CD14-positive monocyte (primary cell): ENCODE data around the gene GRXCR2. TPM values are rescaled to one million over a fixed set of nuclear protein-coding genes. Genes with fewer than 3 reads are reported as not detected.

Experiments used
- DNase-seq, 3 donors: peaks; one replicate each; pipeline ENCODE4 v3.0.0-alpha.2; 2011 to 2022
- H2AFZ ChIP-seq: 2 replicates; pipeline ENCODE4 v1.6.0; 2012; ENCODE audit warnings: mild to moderate bottlenecking, low read depth, low read length, inconsistent platforms; ENCODE audit not compliant: insufficient read depth, poor library complexity, severe bottlenecking
- H3K27ac ChIP-seq, 2 donors: 1 replicate in 1 of 2; 2 replicates in 1 of 2; pipeline ENCODE4 v1.5.1; 2012 to 2013; ENCODE audit warnings: low read length in 2 of 2, control low read depth in 1 of 2, inconsistent platforms in 1 of 2, low read depth in 1 of 2, mild to moderate bottlenecking in 1 of 2
- H3K27me3 ChIP-seq, 2 donors: one replicate each; pipeline versions ENCODE4 v1.6.0 to v1.6.1; 2011 to 2013; ENCODE audit warnings: low read length in 2 of 2; ENCODE audit not compliant: control insufficient read depth in 2 of 2, insufficient read depth in 2 of 2
- H3K36me3 ChIP-seq, 2 donors: replicated peaks in 1 of 2; 1 replicate in 1 of 2; 2 replicates in 1 of 2; pipeline versions ENCODE4 v1.5.1 to v1.6.1; 2012 to 2013; ENCODE audit warnings: low read length in 2 of 2, control low read depth in 1 of 2, inconsistent platforms in 1 of 2, mild to moderate bottlenecking in 1 of 2; ENCODE audit not compliant: insufficient read depth in 2 of 2, control insufficient read depth in 1 of 2
- H3K4me1 ChIP-seq, 2 donors: 1 replicate in 1 of 2; 2 replicates in 1 of 2; pipeline versions ENCODE4 v1.5.1 to v1.6.1; 2012 to 2013; ENCODE audit warnings: low read length in 2 of 2, control low read depth in 1 of 2, inconsistent platforms in 1 of 2, mild to moderate bottlenecking in 1 of 2, moderate library complexity in 1 of 2; ENCODE audit not compliant: insufficient read depth in 2 of 2, control insufficient read depth in 1 of 2
- H3K4me2 ChIP-seq: replicated peaks from 2 replicates; pipeline ENCODE3; 2012; ENCODE audit warnings: low read length, moderate library complexity, mild to moderate bottlenecking; ENCODE audit not compliant: poor library complexity, severe bottlenecking; ENCODE audit errors: extremely low read depth
- H3K4me3 ChIP-seq, 3 experiments: fragments of 200-600 bp in 1 of 3; sonication (generic) in 1 of 3; replicated peaks in 1 of 3; 1 replicate in 2 of 3; 2 replicates in 1 of 3; pipeline ENCODE4 v1.5.1; 2011 to 2013; ENCODE audit warnings: low read length in 3 of 3, mild to moderate bottlenecking in 3 of 3, control low read depth in 2 of 3, low read depth in 2 of 3, inconsistent platforms in 1 of 3, moderate library complexity in 1 of 3
- H3K79me2 ChIP-seq: 2 replicates; pipeline ENCODE4 v1.6.0; 2012; ENCODE audit warnings: mild to moderate bottlenecking, control low read depth, inconsistent platforms, low read length, moderate library complexity; ENCODE audit not compliant: insufficient read depth
- H3K9ac ChIP-seq: 2 replicates; pipeline ENCODE4 v1.6.0; 2017; ENCODE audit warnings: low read length, mild to moderate bottlenecking; ENCODE audit not compliant: insufficient read depth, poor library complexity, severe bottlenecking
- H3K9me3 ChIP-seq, 2 donors: replicated peaks in 1 of 2; 1 replicate in 1 of 2; 2 replicates in 1 of 2; pipeline versions ENCODE4 v1.5.1 to v1.6.1; 2012 to 2013; ENCODE audit warnings: low read length in 2 of 2, control low read depth in 1 of 2; ENCODE audit not compliant: control insufficient read depth in 1 of 2, insufficient read depth in 1 of 2
- H4K20me1 ChIP-seq: 2 replicates; pipeline ENCODE4 v1.6.0; 2012; ENCODE audit warnings: mild to moderate bottlenecking, low read length, control low read depth, moderate library complexity; ENCODE audit not compliant: insufficient read depth
- H3K27ac Mint-ChIP-seq, 7 donors: one replicate each; pipeline ENCODE4 v1.8.0; 2020; ENCODE audit warnings: mild to moderate bottlenecking in 7 of 7, mixed read lengths in 7 of 7, moderate library complexity in 6 of 7, inconsistent platforms in 2 of 7
- H3K27me3 Mint-ChIP-seq, 3 donors: one replicate each; pipeline ENCODE4 v1.8.0; 2021 to 2022; ENCODE audit warnings: low read depth in 3 of 3, mild to moderate bottlenecking in 3 of 3, mixed read lengths in 3 of 3, moderate library complexity in 3 of 3, inconsistent platforms in 1 of 3
- H3K36me3 Mint-ChIP-seq, 2 donors: one replicate each; pipeline ENCODE4 v1.8.0; 2020; ENCODE audit warnings: mixed read lengths in 2 of 2, inconsistent platforms in 1 of 2, mild to moderate bottlenecking in 1 of 2
- H3K4me1 Mint-ChIP-seq: one replicate; pipeline ENCODE4 v1.8.0; 2020; ENCODE audit warnings: mild to moderate bottlenecking, mixed read lengths
- H3K4me3 Mint-ChIP-seq, 2 donors: one replicate each; pipeline ENCODE4 v1.8.0; 2020; ENCODE audit warnings: mild to moderate bottlenecking in 2 of 2, mixed read lengths in 2 of 2, moderate library complexity in 1 of 2
- H3K9me3 Mint-ChIP-seq, 7 donors: one replicate each; pipeline ENCODE4 v1.8.0; 2020 to 2022; ENCODE audit warnings: mixed read lengths in 7 of 7, mild to moderate bottlenecking in 6 of 7, moderate library complexity in 6 of 7, inconsistent platforms in 2 of 7
- CTCF ChIP-seq: fragments of 200-600 bp; IDR thresholded peaks from one replicate; pipeline ENCODE4 v1.8.0; 2022; ENCODE audit warnings: antibody characterized with exemption, mild to moderate bottlenecking
- WGBS: methylation state at CpG from one replicate; pipeline ENCODE4 v1.1.5; 2013; ENCODE audit warnings: missing lambda C conversion rate; ENCODE audit not compliant: insufficient coverage; 5-methylcytosine and 5-hydroxymethylcytosine counted together
- intact Hi-C, 2 donors: fragments of 100-400 bp; cut with micrococcal nuclease; formaldehyde crosslinking; loops; one replicate each; pipeline versions ENCODE4 v1.15.0 to v1.15.1; 2023
- polyA plus RNA-seq, 3 donors: library from polyadenylated mRNA; depleted of rRNA in 1 of 3; unstranded in 2 of 3; stranded (reverse) in 1 of 3; fragments of 300-500 nt in 2 of 3; fragments of >200 nt in 1 of 3; fragmentation: Illumina TruSeq in 2 of 3; gene quantifications; 1 replicate in 2 of 3; 2 replicates in 1 of 3; pipeline ENCODE4 v1.2.3, GENCODE V29; 2012 to 2021

The GRXCR2 gene
- polyA plus RNA-seq, 3 donors = not detected

- intact Hi-C loops = no loop called here
- peaks cover 4 to 19% (median 12%) of the 10 kb centered on the region in 7 donors for H3K9me3 Mint-ChIP-seq
- H2AFZ ChIP-seq = no peak overlapping the region
- TF ChIP-seq CTCF = peak; percentile 10
- no peak for DNase-seq
- H3K9me3 ChIP-seq = peaks cover 0 to 3% of the 10 kb centered on the region in 2 donors
- no peaks in the 10 kb centered on the region for H4K20me1 ChIP-seq
- H3K4me1 ChIP-seq = no peaks in the 10 kb centered on the region
- H3K27ac ChIP-seq = no peak overlapping the region
- 80% methylated on average over 1 of the region's 3 CpGs for WGBS
- H3K27ac Mint-ChIP-seq = no peak overlapping the region
- no peaks in the 10 kb centered on the region for H3K36me3 Mint-ChIP-seq
- H3K4me1 Mint-ChIP-seq = peaks cover 2% of the 10 kb centered on the region
- no peak overlapping the region for H3K4me2 ChIP-seq
- no peaks in the 10 kb centered on the region for H3K36me3 ChIP-seq
- H3K4me3 ChIP-seq = no peak overlapping the region
- H3K27me3 Mint-ChIP-seq = peaks cover 4 to 9% (median 6%) of the 10 kb centered on the region in 3 donors
- H3K79me2 ChIP-seq = no peaks in the 10 kb centered on the region
- H3K27me3 ChIP-seq = no peaks in the 10 kb centered on the region
- H3K4me3 Mint-ChIP-seq = no peak overlapping the region
- H3K9ac ChIP-seq = no peak overlapping the region
Observed at GRCh38 chr5:145903113-145903512, 30.3 kb upstream of the GRXCR2 start.

GRCh38 chr5:145902421-145902820, 29.6 kb upstream of the GRXCR2 start:
- Mint-ChIP-seq H3K4me1 (peaks cover 2% of the 10 kb centered on the region), H3K4me3 (no peak overlapping the region), H3K27me3 (peaks cover 4 to 9% (median 6%) of the 10 kb centered on the region in 3 donors), H3K9me3 (peaks cover 4 to 19% (median 12%) of the 10 kb centered on the region in 7 donors), H3K27ac (no peak overlapping the region), H3K36me3 (no peaks in the 10 kb centered on the region)
- no CpG with 5 or more reads among the region's 1 CpG for WGBS
- no peaks in the 10 kb centered on the region for H3K27me3 ChIP-seq
- no peak overlapping the region for H3K9ac ChIP-seq
- no peak overlapping the region for H3K27ac ChIP-seq
- TF ChIP-seq CTCF = no peak
- no peaks in the 10 kb centered on the region for H3K4me1 ChIP-seq
- no peaks in the 10 kb centered on the region for H3K36me3 ChIP-seq
- no peaks in the 10 kb centered on the region for H3K79me2 ChIP-seq
- H3K4me2 ChIP-seq = no peak overlapping the region
- intact Hi-C loops = no loop called here
- no peak for DNase-seq
- H3K9me3 ChIP-seq = peaks cover 0 to 3% of the 10 kb centered on the region in 2 donors
- no peak overlapping the region for H3K4me3 ChIP-seq
- H4K20me1 ChIP-seq = no peaks in the 10 kb centered on the region
- H2AFZ ChIP-seq = no peak overlapping the region
